HG03095 (cell line): Measurements from ENCODE around the gene PCDHA3.
"Not testable (repeated sequence)": the region's sequence is repeated elsewhere in the genome, so short reads cannot be mapped to it uniquely, and the experiment has no call there.

Experiments
- ATAC-seq: cut with Tn5 transposase; IDR thresholded peaks from one replicate; pipeline ENCODE4 v1.9.1; 2021; ENCODE audit warnings: moderate library complexity; ENCODE audit not compliant: unreplicated experiment

Gene PCDHA3

GRCh38 chr5:140800816-140801493, at the start of gene PCDHA3:
TSS of gene PCDHA3 (plus strand) at chr5:140801057.
- ATAC-seq: no peak

GRCh38 chr5:140753561-140753960, 47.3 kb upstream of the PCDHA3 start:
- ATAC-seq: no peak

GRCh38 chr5:140764177-140764973, 36.5 kb upstream of the PCDHA3 start:
- no peak for ATAC-seq

GRCh38 chr5:140767444-140767843, 33.4 kb upstream of the PCDHA3 start:
- ATAC-seq: no peak

GRCh38 chr5:140780512-140780911, 20.3 kb upstream of the PCDHA3 start:
- ATAC-seq: no peak

GRCh38 chr5:140785905-140786686, 14.8 kb upstream of the PCDHA3 start, which contains the start of gene PCDHA1:
TSS of gene PCDHA1 (plus strand) at chr5:140786140.
- ATAC-seq: no peak

- ATAC-seq: not testable (repeated sequence)
These were observed 13.4 kb upstream of the PCDHA3 start for GRCh38 chr5:140787422-140787821.

- not testable (repeated sequence) for ATAC-seq
These were observed 12.9 kb upstream of the PCDHA3 start for GRCh38 chr5:140787849-140788504.

- no peak for ATAC-seq
These were observed 9.8 kb upstream of the PCDHA3 start for GRCh38 chr5:140791089-140791488.

GRCh38 chr5:140794595-140795258, 6.1 kb upstream of the PCDHA3 start, which contains the start of gene PCDHA2:
TSS of gene PCDHA2 (plus strand) at chr5:140794852.
- no peak for ATAC-seq

GRCh38 chr5:140795259-140795641, 5.6 kb upstream of the PCDHA3 start:
- no peak for ATAC-seq

- not testable (repeated sequence) for ATAC-seq
These were observed 4.7 kb upstream of the PCDHA3 start for GRCh38 chr5:140796072-140796717.

- ATAC-seq: no peak
These were observed 4.2 kb upstream of the PCDHA3 start for GRCh38 chr5:140796718-140797095.

- ATAC-seq: no peak
These were observed 611 bp downstream of the PCDHA3 start for GRCh38 chr5:140801494-140801841.

- ATAC-seq: not testable (repeated sequence)
These were observed 1.5 kb downstream of the PCDHA3 start for GRCh38 chr5:140802381-140802780.

GRCh38 chr5:140802781-140803271, 2.0 kb downstream of the PCDHA3 start:
- no peak for ATAC-seq

- ATAC-seq: no peak
These were observed 6.2 kb downstream of the PCDHA3 start, which contains the start of gene PCDHA4 for GRCh38 chr5:140806834-140807775. TSS of gene PCDHA4 (plus strand) at chr5:140807068.

GRCh38 chr5:140808241-140808888, 7.5 kb downstream of the PCDHA3 start:
- not testable (repeated sequence) for ATAC-seq
